Esophagus squamous epithelium (tissue), 5 donors: Measurements from ENCODE around the gene CACNA2D3. TPM values are rescaled to one million over a fixed set of nuclear protein-coding genes. Genes with fewer than 3 reads are reported as not detected.

ENCODE experiments used
- DNase-seq: peaks from one replicate; lab custom pipeline; 2025; lab: John Stamatoyannopoulos, UW
- H3K27ac ChIP-seq, 4 donors: fragments of 200-600 bp; sonication (generic); one replicate each; pipeline ENCODE4 v1.5.1; 2016 to 2019; ENCODE audit warnings: mild to moderate bottlenecking in 1 of 4
- H3K27me3 ChIP-seq, 4 donors: fragments of 200-600 bp; sonication (generic); 1 replicate in 3 of 4; 2 replicates in 1 of 4; pipeline versions ENCODE4 v1.5.1 to v1.6.0; 2017 to 2021; ENCODE audit warnings: antibody characterized with exemption in 1 of 4
- H3K36me3 ChIP-seq, 3 donors: fragments of 200-600 bp; sonication (generic); one replicate each; pipeline ENCODE4 v1.5.1; 2016 to 2019
- H3K4me1 ChIP-seq, 3 donors: fragments of 200-600 bp; sonication (generic); one replicate each; pipeline ENCODE4 v1.5.1; 2017 to 2019
- H3K4me3 ChIP-seq, 4 donors: fragments of 200-600 bp; sonication (generic); 1 replicate in 3 of 4; 2 replicates in 1 of 4; pipeline ENCODE4 v1.5.1; 2016 to 2019; ENCODE audit warnings: mild to moderate bottlenecking in 2 of 4, moderate library complexity in 1 of 4
- H3K9me3 ChIP-seq, 3 donors: fragments of 200-600 bp; sonication (generic); one replicate each; pipeline ENCODE4 v1.5.1; 2016 to 2019
- POLR2A ChIP-seq, 4 donors: fragments of 450-650 bp; IDR thresholded peaks; one replicate each; pipeline ENCODE4 v1.6.1; 2017; ENCODE audit warnings: antibody characterized with exemption in 4 of 4, mild to moderate bottlenecking in 4 of 4, moderate library complexity in 3 of 4
- WGBS, 2 donors: methylation state at CpG; one replicate each; pipeline ENCODE4 v1.1.5; 2018; 5-methylcytosine and 5-hydroxymethylcytosine counted together
- intact Hi-C: fragments of 100-400 bp; cut with DNase I; formaldehyde crosslinking; loops from one replicate; pipeline ENCODE4 v1.15.0; 2022
- total RNA-seq, 4 donors: library from RNA; depleted of rRNA; stranded (reverse); fragments of >200 nt; gene quantifications; one replicate each; pipeline ENCODE4 v1.1.0, GENCODE V29; 2016
- TF ChIP-seq, protein P1 (sequence below), 6 experiments: fragments of 450-650 bp in 4 of 6; fragments of 200-600 bp in 2 of 6; sonication (generic) in 2 of 6; IDR thresholded peaks; one replicate each; pipeline ENCODE4 v1.5.1; 2016 to 2019; ENCODE audit warnings: antibody characterized with exemption in 6 of 6, mild to moderate bottlenecking in 4 of 6, moderate library complexity in 4 of 6
- donor health status: DM: yes; HTN: yes; CAD: no.

Gene CACNA2D3
- total RNA-seq, 4 donors from 2014 or later = 1.2 to 7.1 (median 5.1) TPM

DNA sequence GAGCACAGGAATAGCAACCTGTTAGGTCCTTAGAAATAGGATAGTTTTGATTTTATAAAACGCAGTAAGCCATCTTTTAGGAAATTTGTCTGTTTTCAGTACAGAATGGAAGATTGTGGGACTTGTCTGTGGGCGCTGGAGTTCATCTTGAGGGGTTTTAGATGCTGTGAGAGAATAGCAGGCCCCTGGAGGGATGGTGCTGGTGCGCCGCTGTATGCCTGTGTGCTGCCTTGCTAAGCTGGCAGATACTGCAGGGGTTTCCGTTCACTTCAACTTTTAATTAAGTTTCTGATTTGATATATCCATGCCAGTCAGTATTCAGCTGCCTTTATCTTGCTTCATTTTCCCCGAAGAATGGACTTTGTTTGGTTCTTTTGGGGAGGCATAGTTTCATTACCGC is 4.2 kb downstream of the CACNA2D3 start:
- peaks cover 5 to 23% (median 11%) of the 10 kb centered on the region in 3 donors for H3K4me1 ChIP-seq
- no peak for DNase-seq
- peaks cover 0 to 32% (median 0%) of the 10 kb centered on the region in 4 donors for H3K27me3 ChIP-seq
- H3K4me3 ChIP-seq = no peak overlapping the region
- no peaks in the 10 kb centered on the region for H3K9me3 ChIP-seq
- no peak for TF ChIP-seq POLR2A (IDR thresholded peaks at IDR 0.05)
- TF ChIP-seq, protein P1, sequence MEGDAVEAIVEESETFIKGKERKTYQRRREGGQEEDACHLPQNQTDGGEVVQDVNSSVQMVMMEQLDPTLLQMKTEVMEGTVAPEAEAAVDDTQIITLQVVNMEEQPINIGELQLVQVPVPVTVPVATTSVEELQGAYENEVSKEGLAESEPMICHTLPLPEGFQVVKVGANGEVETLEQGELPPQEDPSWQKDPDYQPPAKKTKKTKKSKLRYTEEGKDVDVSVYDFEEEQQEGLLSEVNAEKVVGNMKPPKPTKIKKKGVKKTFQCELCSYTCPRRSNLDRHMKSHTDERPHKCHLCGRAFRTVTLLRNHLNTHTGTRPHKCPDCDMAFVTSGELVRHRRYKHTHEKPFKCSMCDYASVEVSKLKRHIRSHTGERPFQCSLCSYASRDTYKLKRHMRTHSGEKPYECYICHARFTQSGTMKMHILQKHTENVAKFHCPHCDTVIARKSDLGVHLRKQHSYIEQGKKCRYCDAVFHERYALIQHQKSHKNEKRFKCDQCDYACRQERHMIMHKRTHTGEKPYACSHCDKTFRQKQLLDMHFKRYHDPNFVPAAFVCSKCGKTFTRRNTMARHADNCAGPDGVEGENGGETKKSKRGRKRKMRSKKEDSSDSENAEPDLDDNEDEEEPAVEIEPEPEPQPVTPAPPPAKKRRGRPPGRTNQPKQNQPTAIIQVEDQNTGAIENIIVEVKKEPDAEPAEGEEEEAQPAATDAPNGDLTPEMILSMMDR (IDR thresholded peaks at IDR 0.05) = no peak
- intact Hi-C loops = no loop called here
- WGBS, 2 donors = 72 to 87% methylated on average over 7 of the region's 7 CpGs
- H3K36me3 ChIP-seq = no peaks in the 10 kb centered on the region
- H3K27ac ChIP-seq = no peak overlapping the region

DNA sequence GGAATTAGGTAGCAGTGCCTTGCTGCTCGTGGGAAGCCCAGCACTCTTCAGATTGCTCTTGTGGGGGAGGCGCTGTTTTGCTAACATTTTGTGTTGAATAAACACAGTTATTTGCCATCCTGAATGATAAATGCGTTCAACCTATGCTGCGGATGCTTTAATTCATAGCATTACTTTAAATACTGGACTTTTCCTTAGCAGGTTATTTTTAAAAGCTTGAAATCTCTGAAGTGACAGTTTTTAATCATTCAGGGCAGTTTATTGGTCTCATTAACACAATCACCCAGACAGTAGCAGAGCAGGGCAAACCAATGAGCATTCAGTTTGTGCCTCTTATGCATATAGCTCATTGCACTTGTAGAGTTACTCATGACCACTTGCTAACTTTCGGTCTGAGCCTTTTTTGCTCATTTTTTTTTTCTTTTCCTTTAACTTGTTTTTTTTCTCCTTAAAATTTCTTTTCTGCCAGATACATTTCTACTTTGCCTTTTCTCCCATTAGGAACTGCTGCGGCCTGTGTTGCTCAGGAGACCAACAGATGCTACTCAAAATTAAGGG is 5.2 kb downstream of the CACNA2D3 start:
- peaks cover 0 to 22% (median 0%) of the 10 kb centered on the region in 4 donors for H3K27me3 ChIP-seq
- H3K36me3 ChIP-seq = no peaks in the 10 kb centered on the region
- no peak overlapping the region for H3K4me3 ChIP-seq
- H3K9me3 ChIP-seq = no peaks in the 10 kb centered on the region
- no peak for TF ChIP-seq POLR2A (IDR thresholded peaks at IDR 0.05)
- TF ChIP-seq, protein P1 (IDR thresholded peaks at IDR 0.05) = no peak
- intact Hi-C loops = no loop called here
- no peak overlapping the region for H3K27ac ChIP-seq
- DNase-seq = no peak
- WGBS, 2 donors = 81 to 85% methylated on average over 6 of the region's 6 CpGs
- H3K4me1 ChIP-seq = peaks cover 5 to 16% (median 7%) of the 10 kb centered on the region in 3 donors

DNA sequence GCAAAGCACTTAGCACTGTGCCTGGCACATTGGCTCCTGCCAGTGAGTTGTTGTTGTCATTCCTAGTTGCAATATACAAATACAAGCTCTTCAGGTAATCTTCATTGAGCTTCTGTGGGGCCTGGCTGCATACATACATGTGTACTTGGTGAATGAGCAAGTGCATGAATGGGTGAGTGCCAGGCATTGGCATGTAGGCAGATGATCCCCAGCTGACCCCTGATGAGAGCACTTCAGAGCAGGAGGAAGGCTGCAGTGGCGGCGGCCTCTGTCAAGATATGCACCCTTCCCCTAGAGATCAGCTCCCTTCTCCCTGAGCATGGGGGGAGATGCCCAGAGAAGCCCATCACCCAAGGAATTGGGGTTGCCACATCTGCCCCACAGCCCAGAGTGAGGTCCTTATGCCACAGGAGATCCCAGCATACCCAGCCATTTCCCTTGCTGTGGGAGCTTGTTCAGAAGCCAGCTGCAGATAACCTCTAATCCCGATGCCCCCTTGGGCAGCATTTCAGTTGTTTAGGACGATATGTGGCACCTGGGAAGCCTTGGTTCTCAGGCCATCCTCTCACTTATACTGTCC is 8.8 kb downstream of the CACNA2D3 start:
- Histone ChIP-seq H3K27me3 (no peaks in the 10 kb centered on the region), H3K9me3 (no peaks in the 10 kb centered on the region), H3K36me3 (no peaks in the 10 kb centered on the region), H3K4me3 (no peak overlapping the region), H3K27ac (no peak overlapping the region), H3K4me1 (no peaks in the 10 kb centered on the region)
- no peak for TF ChIP-seq POLR2A (IDR thresholded peaks at IDR 0.05)
- TF ChIP-seq, protein P1 (IDR thresholded peaks at IDR 0.05) = no peak
- WGBS, 2 donors = 71 to 84% methylated on average over 2 to 3 of the region's 4 CpGs
- DNase-seq = no peak
- intact Hi-C loops = no loop called here

DNA sequence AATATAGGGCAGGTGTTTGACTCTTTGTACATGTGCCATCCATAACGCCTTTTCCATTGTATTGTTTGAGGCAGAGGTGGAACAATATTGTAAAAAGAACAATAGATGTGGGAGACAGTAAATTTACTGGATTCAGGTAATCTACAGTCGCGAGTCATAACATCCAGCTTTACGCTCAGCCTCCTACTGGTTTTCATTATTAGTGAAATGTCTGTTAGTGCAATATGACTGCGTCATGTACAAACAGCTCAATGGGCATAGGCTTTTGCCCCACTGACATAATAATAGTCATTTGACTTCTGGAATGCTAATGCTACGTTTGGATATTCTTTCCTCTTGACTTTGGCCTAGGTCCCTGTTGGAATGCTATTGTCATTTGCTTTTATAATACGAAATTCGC is 9.5 kb downstream of the CACNA2D3 start:
- Histone ChIP-seq H3K27ac (no peak overlapping the region), H3K4me1 (no peaks in the 10 kb centered on the region), H3K9me3 (no peaks in the 10 kb centered on the region), H3K4me3 (no peak overlapping the region), H3K27me3 (no peaks in the 10 kb centered on the region), H3K36me3 (no peaks in the 10 kb centered on the region)
- TF ChIP-seq, protein P1 (IDR thresholded peaks at IDR 0.05) = no peak
- no peak for TF ChIP-seq POLR2A (IDR thresholded peaks at IDR 0.05)
- DNase-seq = no peak
- 70 to 74% methylated on average over 8 of the region's 8 CpGs for WGBS, 2 donors
- intact Hi-C loops = no loop called here

GRCh38 chr3:54132685-54133084 is 10.3 kb downstream of the CACNA2D3 start:
- Histone ChIP-seq H3K9me3 (no peaks in the 10 kb centered on the region), H3K4me3 (no peak overlapping the region), H3K27ac (no peak overlapping the region), H3K4me1 (no peaks in the 10 kb centered on the region), H3K36me3 (no peaks in the 10 kb centered on the region), H3K27me3 (no peaks in the 10 kb centered on the region)
- DNase-seq = no peak
- intact Hi-C loops = no loop called here
- no peak for TF ChIP-seq POLR2A (IDR thresholded peaks at IDR 0.05)
- TF ChIP-seq, protein P1 (IDR thresholded peaks at IDR 0.05) = no peak
- 81 to 88% methylated on average over 3 of the region's 3 CpGs for WGBS, 2 donors
